HEK293 (cell line): ENCODE data around the gene MCEMP1.

Experiments used
- BCL11B ChIP-seq: fragments of 450-650 bp; formaldehyde crosslinking; IDR thresholded peaks from 2 replicates; pipeline ENCODE4 v1.5.1; 2016; ENCODE audit warnings: low read depth, missing biosample characterization, missing genetic modification characterization
- FEZF1 ChIP-seq: fragments of 450-650 bp; formaldehyde crosslinking; IDR thresholded peaks from 2 replicates; pipeline ENCODE4 v1.5.1; 2016; ENCODE audit warnings: missing biosample characterization, missing genetic modification characterization
- HIC1 ChIP-seq: fragments of 450-650 bp; formaldehyde crosslinking; IDR thresholded peaks from 2 replicates; pipeline ENCODE4 v1.5.1; 2016; ENCODE audit warnings: missing biosample characterization, missing genetic modification characterization
- MEIS1 ChIP-seq: sonication (generic); formaldehyde crosslinking; IDR thresholded peaks from 2 replicates; pipeline ENCODE4 v1.8.1; 2022; ENCODE audit warnings: missing genetic modification reagents, mild to moderate bottlenecking, borderline replicate concordance
- PRDM6 ChIP-seq: fragments of 450-650 bp; formaldehyde crosslinking; IDR thresholded peaks from 2 replicates; pipeline ENCODE4 v1.5.1; 2017; ENCODE audit warnings: missing biosample characterization, missing genetic modification characterization
- REST ChIP-seq: fragments of 450-650 bp; formaldehyde crosslinking; IDR thresholded peaks from 2 replicates; pipeline ENCODE4 v1.5.1; 2016; ENCODE audit warnings: missing biosample characterization, missing genetic modification characterization
- SCRT2 ChIP-seq: fragments of 450-650 bp; formaldehyde crosslinking; IDR thresholded peaks from 2 replicates; pipeline ENCODE4 v1.5.1; 2016; ENCODE audit warnings: missing biosample characterization, missing genetic modification characterization
- ZNF121 ChIP-seq: fragments of 450-650 bp; formaldehyde crosslinking; IDR thresholded peaks from 2 replicates; pipeline ENCODE4 v1.5.1; 2016; ENCODE audit warnings: missing biosample characterization, missing genetic modification characterization
- ZNF133 ChIP-seq: fragments of 450-650 bp; formaldehyde crosslinking; IDR thresholded peaks from 2 replicates; pipeline ENCODE4 v1.5.1; 2016; ENCODE audit warnings: missing biosample characterization, missing genetic modification characterization
- ZNF146 ChIP-seq: fragments of 450-650 bp; formaldehyde crosslinking; IDR thresholded peaks from 2 replicates; pipeline ENCODE4 v1.5.1; 2016; ENCODE audit warnings: missing biosample characterization, missing genetic modification characterization
- ZNF174 ChIP-seq: fragments of 450-650 bp; formaldehyde crosslinking; IDR thresholded peaks from 2 replicates; pipeline ENCODE4 v1.5.0; 2017; ENCODE audit warnings: missing biosample characterization, mild to moderate bottlenecking, missing genetic modification characterization
- ZNF18 ChIP-seq: fragments of 450-650 bp; formaldehyde crosslinking; IDR thresholded peaks from 2 replicates; pipeline ENCODE4 v1.5.1; 2016; ENCODE audit warnings: missing biosample characterization, missing genetic modification characterization
- ZNF24 ChIP-seq: fragments of 450-650 bp; formaldehyde crosslinking; IDR thresholded peaks from 2 replicates; pipeline ENCODE4 v1.5.1; 2016; ENCODE audit warnings: missing biosample characterization, missing genetic modification characterization
- ZNF350 ChIP-seq: fragments of 450-650 bp; formaldehyde crosslinking; IDR thresholded peaks from 2 replicates; pipeline ENCODE4 v1.5.0; 2017; ENCODE audit warnings: missing biosample characterization, mild to moderate bottlenecking, missing genetic modification characterization
- ZNF366 ChIP-seq: fragments of 450-650 bp; formaldehyde crosslinking; conservative IDR thresholded peaks from 2 replicates; pipeline ENCODE4 v1.5.1; 2016; ENCODE audit warnings: missing biosample characterization, missing genetic modification characterization
- ZNF416 ChIP-seq: fragments of 450-650 bp; formaldehyde crosslinking; IDR thresholded peaks from 2 replicates; pipeline ENCODE4 v1.5.1; 2016; ENCODE audit warnings: missing biosample characterization, missing genetic modification characterization
- ZNF488 ChIP-seq: fragments of 450-650 bp; formaldehyde crosslinking; IDR thresholded peaks from 2 replicates; pipeline ENCODE4 v1.5.1; 2016; ENCODE audit warnings: missing biosample characterization, missing genetic modification characterization
- ZNF518A ChIP-seq: fragments of 450-650 bp; formaldehyde crosslinking; conservative IDR thresholded peaks from 2 replicates; pipeline ENCODE4 v1.5.1; 2016; ENCODE audit warnings: low read depth, missing biosample characterization, missing genetic modification characterization
- ZNF560 ChIP-seq: fragments of 450-650 bp; formaldehyde crosslinking; IDR thresholded peaks from 2 replicates; pipeline ENCODE4 v1.5.1; 2017; ENCODE audit warnings: missing biosample characterization, missing genetic modification characterization, borderline replicate concordance

MCEMP1 gene

GRCh38 chr19:7679771-7680605, 3.1 kb downstream of the MCEMP1 start (continued):
- no peak for TF ChIP-seq ZNF518A
- TF ChIP-seq ZNF350 (tag by site-specific recombination): no peak
- no peak for TF ChIP-seq ZNF174
- TF ChIP-seq BCL11B (tag by site-specific recombination): no peak
- TF ChIP-seq SCRT2 (tag by site-specific recombination): no peak; the same call in none of the 2 replicates
- TF ChIP-seq ZNF366 (tag by site-specific recombination): no peak
- no peak for TF ChIP-seq ZNF146 (tag by site-specific recombination)
- TF ChIP-seq MEIS1 (CRISPR knock-in tag): no peak
- peak; percentile 62 for TF ChIP-seq ZNF18 (tag by site-specific recombination)
- TF ChIP-seq ZNF133: no peak
- no peak for TF ChIP-seq HIC1 (tag by site-specific recombination)
- no peak for TF ChIP-seq ZNF416 (tag by site-specific recombination)
- TF ChIP-seq REST: no peak
- TF ChIP-seq FEZF1 (tag by site-specific recombination): no peak
- TF ChIP-seq ZNF121: peak; percentile 82
- no peak for TF ChIP-seq PRDM6 (tag by site-specific recombination)
- no peak for TF ChIP-seq ZNF488 (tag by site-specific recombination)
- no peak for TF ChIP-seq ZNF560 (tag by site-specific recombination)
- no peak for TF ChIP-seq ZNF24 (tag by site-specific recombination)
